ENCODE measurements around the gene ECHDC3. TPM values are rescaled to one million over a fixed set of nuclear protein-coding genes. Genes with fewer than 3 reads are reported as not detected.
"Not testable (repeated sequence)": the region's sequence is repeated elsewhere in the genome, so short reads cannot be mapped to it uniquely, and the experiment has no call there.

Gene ECHDC3
- total RNA-seq, 4 donors from 2014 or later = 0.44 to 55.7 (median 31.6) TPM

DNA sequence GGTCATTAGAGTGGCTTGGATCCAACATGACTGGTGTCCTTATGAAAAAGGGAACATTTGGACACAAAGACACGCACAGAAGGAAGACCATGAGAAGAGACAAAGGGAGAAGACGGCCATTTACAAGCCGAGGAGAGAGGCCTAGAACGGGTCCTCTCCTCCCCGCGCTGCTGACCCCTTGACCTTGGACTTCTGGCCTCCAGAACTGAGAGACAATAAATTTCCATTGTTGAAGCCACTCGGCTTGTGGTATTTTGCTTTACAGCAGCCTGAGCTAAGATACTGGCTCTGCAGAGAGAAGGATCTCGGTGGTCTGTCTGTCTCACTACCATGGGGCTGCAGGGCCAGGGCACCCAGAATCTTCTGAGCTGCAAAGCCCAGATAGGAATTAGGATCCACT lies 38.1 kb upstream of the ECHDC3 start:
- no peaks in the 10 kb centered on the region for H3K9me3 ChIP-seq
- WGBS, 2 donors = 81 to 85% methylated on average over 7 to 8 of the region's 8 CpGs
- peak overlapping the region in 1 of 4 donors; percentile 16 for H3K27ac ChIP-seq
- no peak for TF ChIP-seq POLR2A (IDR thresholded peaks at IDR 0.05)
- TF ChIP-seq, protein P1, sequence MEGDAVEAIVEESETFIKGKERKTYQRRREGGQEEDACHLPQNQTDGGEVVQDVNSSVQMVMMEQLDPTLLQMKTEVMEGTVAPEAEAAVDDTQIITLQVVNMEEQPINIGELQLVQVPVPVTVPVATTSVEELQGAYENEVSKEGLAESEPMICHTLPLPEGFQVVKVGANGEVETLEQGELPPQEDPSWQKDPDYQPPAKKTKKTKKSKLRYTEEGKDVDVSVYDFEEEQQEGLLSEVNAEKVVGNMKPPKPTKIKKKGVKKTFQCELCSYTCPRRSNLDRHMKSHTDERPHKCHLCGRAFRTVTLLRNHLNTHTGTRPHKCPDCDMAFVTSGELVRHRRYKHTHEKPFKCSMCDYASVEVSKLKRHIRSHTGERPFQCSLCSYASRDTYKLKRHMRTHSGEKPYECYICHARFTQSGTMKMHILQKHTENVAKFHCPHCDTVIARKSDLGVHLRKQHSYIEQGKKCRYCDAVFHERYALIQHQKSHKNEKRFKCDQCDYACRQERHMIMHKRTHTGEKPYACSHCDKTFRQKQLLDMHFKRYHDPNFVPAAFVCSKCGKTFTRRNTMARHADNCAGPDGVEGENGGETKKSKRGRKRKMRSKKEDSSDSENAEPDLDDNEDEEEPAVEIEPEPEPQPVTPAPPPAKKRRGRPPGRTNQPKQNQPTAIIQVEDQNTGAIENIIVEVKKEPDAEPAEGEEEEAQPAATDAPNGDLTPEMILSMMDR (IDR thresholded peaks at IDR 0.05) = no peak
- intact Hi-C loops (cut with DNase I) = no loop called here
- no peaks in the 10 kb centered on the region for H3K36me3 ChIP-seq
- no peaks in the 10 kb centered on the region for H3K27me3 ChIP-seq
- peak overlapping the region in 1 of 4 donors; percentile 1 for H3K4me3 ChIP-seq
- DNase-seq = no peak
- peaks cover 0 to 18% (median 0%) of the 10 kb centered on the region in 3 donors for H3K4me1 ChIP-seq

DNA sequence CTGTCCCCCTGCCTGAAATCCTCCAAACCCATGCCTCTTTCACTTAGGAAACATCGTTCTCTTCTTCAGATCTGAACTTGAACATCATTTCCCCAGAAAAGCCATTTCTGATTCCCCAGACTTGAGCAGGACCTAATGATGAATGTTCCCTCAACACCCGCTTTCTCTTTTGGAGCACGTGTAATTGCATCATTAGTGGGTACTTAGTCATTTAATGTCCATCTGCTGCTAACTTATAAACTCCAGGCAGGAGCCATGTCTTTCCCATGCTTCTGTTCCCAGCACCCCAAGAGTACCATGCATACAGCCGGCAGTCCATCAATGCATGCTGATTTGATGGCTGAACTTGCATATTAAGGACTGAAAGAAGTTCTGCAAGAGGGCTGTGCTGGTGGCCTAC lies 36.5 kb upstream of the ECHDC3 start:
- Histone ChIP-seq H3K4me3 (no peak overlapping the region), H3K4me1 (peaks cover 0 to 18% (median 0%) of the 10 kb centered on the region in 3 donors), H3K36me3 (no peaks in the 10 kb centered on the region), H3K27me3 (no peaks in the 10 kb centered on the region), H3K27ac (peak overlapping the region in 1 of 4 donors; percentile 19), H3K9me3 (no peaks in the 10 kb centered on the region)
- DNase-seq = no peak
- 68 to 81% methylated on average over 4 of the region's 4 CpGs for WGBS, 2 donors
- no peak for TF ChIP-seq POLR2A (IDR thresholded peaks at IDR 0.05)
- intact Hi-C loops (cut with DNase I) = no loop called here

DNA sequence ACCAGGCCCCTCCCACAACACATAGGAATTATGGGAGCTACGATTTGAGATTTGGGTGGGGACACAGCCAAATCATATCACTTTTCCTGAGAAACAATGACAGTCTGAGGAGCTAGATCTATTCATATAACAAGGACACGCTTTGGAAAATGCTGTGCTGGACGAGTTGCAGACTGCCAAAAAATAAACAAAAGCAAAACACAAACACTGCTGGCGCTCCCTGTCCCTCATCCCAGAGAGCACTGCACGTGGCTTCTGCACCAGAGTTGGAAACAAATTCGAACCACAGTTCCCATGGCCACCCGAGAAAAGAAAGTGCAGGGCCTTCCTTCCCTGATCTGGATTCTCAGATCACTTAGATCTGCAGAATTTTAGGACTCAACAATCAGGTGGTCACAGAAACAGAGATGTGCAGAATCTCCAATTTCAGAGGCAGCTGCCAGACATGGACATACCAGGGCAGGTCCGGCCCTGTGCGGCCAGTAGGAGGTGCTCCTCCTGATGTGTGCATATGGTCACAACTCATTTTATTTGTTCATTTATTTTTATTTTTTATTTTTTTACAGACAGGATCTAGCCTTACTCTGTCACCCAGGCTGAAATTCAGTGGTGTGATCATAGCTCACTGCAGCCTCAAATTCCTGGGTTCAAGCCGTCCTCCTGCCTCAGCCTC lies 35.2 kb upstream of the ECHDC3 start:
- H3K36me3 ChIP-seq = no peaks in the 10 kb centered on the region
- no peaks in the 10 kb centered on the region for H3K27me3 ChIP-seq
- intact Hi-C loops (cut with DNase I) = no loop called here
- TF ChIP-seq POLR2A (IDR thresholded peaks at IDR 0.05) = no peak
- TF ChIP-seq, protein P1 (IDR thresholded peaks at IDR 0.05) = no peak
- H3K4me3 ChIP-seq = no peak overlapping the region
- DNase-seq = no peak
- no peaks in the 10 kb centered on the region for H3K9me3 ChIP-seq
- H3K27ac ChIP-seq = no peak overlapping the region
- 72 to 77% methylated on average over 10 of the region's 10 CpGs for WGBS, 2 donors
- H3K4me1 ChIP-seq = peaks cover 0 to 18% (median 0%) of the 10 kb centered on the region in 3 donors

DNA sequence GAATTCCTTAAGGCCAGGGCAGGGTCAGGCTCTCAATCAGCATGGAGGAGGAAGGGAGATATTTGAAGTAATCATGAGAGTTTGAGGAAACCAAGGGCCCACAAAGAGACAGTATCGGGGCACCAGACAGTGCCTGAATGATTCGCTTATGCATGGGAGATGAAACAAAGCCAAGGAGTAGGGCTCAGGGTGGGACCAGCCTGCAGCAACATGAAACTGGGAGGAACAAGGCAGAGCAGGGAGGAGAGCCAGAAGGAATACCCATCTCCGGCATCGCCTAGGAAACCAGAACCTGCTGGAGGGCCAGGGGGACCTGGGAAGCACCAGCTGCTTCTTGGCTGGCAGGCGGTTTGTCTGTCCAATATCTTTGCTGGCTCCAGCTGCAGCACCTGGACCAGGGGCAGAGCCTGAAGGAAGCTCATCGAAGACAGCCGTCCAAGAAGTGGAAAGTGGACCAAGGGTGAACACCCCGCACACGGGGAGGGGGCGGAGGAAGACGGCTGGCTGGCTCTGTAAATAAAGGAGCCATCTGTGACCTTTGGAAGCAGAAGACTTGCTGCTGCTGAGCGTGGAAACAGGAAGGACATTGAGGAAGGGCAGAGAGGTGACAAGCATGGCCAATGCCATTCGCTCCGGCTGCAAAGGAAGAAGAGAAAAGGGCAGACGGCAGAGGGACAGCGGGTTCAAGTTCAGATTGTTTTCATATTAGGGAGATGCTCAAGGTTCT lies 34.4 kb upstream of the ECHDC3 start:
- Histone ChIP-seq H3K27me3 (no peaks in the 10 kb centered on the region), H3K36me3 (no peaks in the 10 kb centered on the region), H3K9me3 (no peaks in the 10 kb centered on the region), H3K4me3 (no peak overlapping the region), H3K27ac (no peak overlapping the region), H3K4me1 (peaks cover 0 to 18% (median 0%) of the 10 kb centered on the region in 3 donors)
- 47 to 52% methylated on average over 14 to 16 of the region's 16 CpGs for WGBS, 2 donors
- DNase-seq = no peak
- no peak for TF ChIP-seq POLR2A (IDR thresholded peaks at IDR 0.05)
- TF ChIP-seq, protein P1 (IDR thresholded peaks at IDR 0.05) = no peak
- intact Hi-C loops (cut with DNase I) = no loop called here

DNA sequence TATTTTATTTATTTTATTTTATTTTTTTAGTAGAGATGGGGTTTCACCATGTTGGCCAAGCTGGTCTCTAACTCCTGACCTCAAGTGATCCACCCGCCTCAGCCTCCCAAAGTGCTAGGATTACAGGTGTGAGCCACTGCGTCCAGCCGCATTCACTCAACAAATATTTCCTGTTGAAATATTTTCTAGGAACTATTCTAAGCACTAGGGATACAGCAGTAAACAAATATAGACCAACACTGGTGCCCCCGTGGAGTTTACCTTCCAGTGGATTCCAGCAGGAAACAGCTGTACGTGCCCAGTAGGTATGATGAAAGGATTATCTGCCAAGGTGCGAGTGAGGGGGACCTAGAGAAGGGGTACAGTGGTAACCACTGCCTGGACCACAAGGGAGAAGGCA lies 33.4 kb upstream of the ECHDC3 start:
- DNase-seq; intact Hi-C loops (cut with DNase I): not testable (repeated sequence)
- WGBS, 2 donors = 82 to 96% methylated on average over 6 of the region's 6 CpGs

DNA sequence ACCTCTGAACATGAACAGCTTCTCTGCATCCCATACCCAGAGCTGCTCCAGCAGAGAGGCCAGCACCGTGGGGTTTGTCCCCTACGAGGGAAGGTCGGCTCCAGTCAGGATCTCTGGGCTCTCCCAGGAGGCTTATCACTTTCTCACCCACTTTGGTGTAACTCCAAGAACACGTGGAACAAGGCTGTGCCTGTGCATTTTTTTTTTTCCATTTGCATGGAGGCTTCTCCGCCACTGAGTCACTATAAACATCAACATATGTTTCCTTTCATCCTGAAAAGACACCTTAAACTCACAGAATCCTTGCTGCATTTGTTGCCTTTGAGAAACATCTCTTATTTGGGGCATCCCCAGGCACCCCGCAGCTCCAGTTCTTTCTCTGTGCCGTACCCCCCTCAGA lies 29.4 kb upstream of the ECHDC3 start:
- TF ChIP-seq, protein P1 (IDR thresholded peaks at IDR 0.05) = no peak
- no peak for TF ChIP-seq POLR2A (IDR thresholded peaks at IDR 0.05)
- Histone ChIP-seq H3K27ac (no peak overlapping the region), H3K9me3 (no peaks in the 10 kb centered on the region), H3K27me3 (no peaks in the 10 kb centered on the region), H3K36me3 (no peaks in the 10 kb centered on the region), H3K4me3 (no peak overlapping the region), H3K4me1 (peaks cover 0 to 25% (median 4%) of the 10 kb centered on the region in 3 donors)
- intact Hi-C loops (cut with DNase I) = no loop called here
- WGBS, 2 donors = 72 to 78% methylated on average over 4 to 7 of the region's 7 CpGs
- no peak for DNase-seq

More for the DNA sequence above, 33.4 kb upstream of the ECHDC3 start:
- H3K27ac ChIP-seq, H3K4me3 ChIP-seq, H3K36me3 ChIP-seq, H3K27me3 ChIP-seq, H3K9me3 ChIP-seq: not testable (repeated sequence)
- H3K4me1 ChIP-seq = peaks cover 0 to 24% (median 0%) of the 10 kb centered on the region in 3 donors
